Upper lobe of left lung (tissue), 4 donors: Measurements from ENCODE around the gene KDM4B.

Experiments
- POLR2A ChIP-seq, 4 donors: fragments of 450-650 bp; IDR thresholded peaks; one replicate each; pipeline ENCODE4 v1.5.1; 2016 to 2017; ENCODE audit warnings: antibody characterized with exemption in 4 of 4, mild to moderate bottlenecking in 2 of 4
- TF ChIP-seq, protein P1 (sequence below), 6 experiments: fragments of 450-650 bp in 4 of 6; fragments of 200-600 bp in 2 of 6; sonication (generic) in 2 of 6; IDR thresholded peaks; one replicate each; pipeline ENCODE4 v1.5.1; 2016 to 2019; ENCODE audit warnings: antibody characterized with exemption in 6 of 6

GRCh38 chr19:5030136-5030820, 61.4 kb downstream of the KDM4B start:
- TF ChIP-seq POLR2A (IDR thresholded peaks at IDR 0.05), result no peak
- TF ChIP-seq, protein P1, sequence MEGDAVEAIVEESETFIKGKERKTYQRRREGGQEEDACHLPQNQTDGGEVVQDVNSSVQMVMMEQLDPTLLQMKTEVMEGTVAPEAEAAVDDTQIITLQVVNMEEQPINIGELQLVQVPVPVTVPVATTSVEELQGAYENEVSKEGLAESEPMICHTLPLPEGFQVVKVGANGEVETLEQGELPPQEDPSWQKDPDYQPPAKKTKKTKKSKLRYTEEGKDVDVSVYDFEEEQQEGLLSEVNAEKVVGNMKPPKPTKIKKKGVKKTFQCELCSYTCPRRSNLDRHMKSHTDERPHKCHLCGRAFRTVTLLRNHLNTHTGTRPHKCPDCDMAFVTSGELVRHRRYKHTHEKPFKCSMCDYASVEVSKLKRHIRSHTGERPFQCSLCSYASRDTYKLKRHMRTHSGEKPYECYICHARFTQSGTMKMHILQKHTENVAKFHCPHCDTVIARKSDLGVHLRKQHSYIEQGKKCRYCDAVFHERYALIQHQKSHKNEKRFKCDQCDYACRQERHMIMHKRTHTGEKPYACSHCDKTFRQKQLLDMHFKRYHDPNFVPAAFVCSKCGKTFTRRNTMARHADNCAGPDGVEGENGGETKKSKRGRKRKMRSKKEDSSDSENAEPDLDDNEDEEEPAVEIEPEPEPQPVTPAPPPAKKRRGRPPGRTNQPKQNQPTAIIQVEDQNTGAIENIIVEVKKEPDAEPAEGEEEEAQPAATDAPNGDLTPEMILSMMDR (IDR thresholded peaks at IDR 0.05), result no peak
